Erythroblast (primary cell): ENCODE measurements around the gene HTT-AS.

Source experiments
- GATA1 ChIP-seq: IDR thresholded peaks from 2 replicates; pipeline ENCODE4 v1.6.1; 2011; ENCODE audit warnings: low read depth, mild to moderate bottlenecking, control low read depth, low read length, moderate library complexity
- POLR2A ChIP-seq: IDR thresholded peaks from 2 replicates; pipeline ENCODE4 v1.6.1; 2011; ENCODE audit warnings: mild to moderate bottlenecking, low read length

- TF ChIP-seq POLR2A (no peak), GATA1 (no peak)
Measured at GRCh38 chr4:3116955-3117354, 42.6 kb upstream of the HTT-AS start.
